IMR-90 (cell line): Measurements from ENCODE around the gene MYH11. TPM values are rescaled to one million over a fixed set of nuclear protein-coding genes. Genes with fewer than 3 reads are reported as not detected.

Experiments used
- ATAC-seq: fragments of 200-7000 bp; cut with Tn5 transposase; 2 replicates; pipeline ENCODE4 v1.9.1; 2020; ENCODE audit warnings: low read depth, mild to moderate bottlenecking, moderate library complexity
- BruUV-seq: library from RNA; stranded (reverse); fragments of 400-500 nt; replicated peaks from 2 replicates; lab custom pipeline; 2021; lab: Mats Ljungman, UMichigan
- CTCF ChIA-PET: fragments of 300-600 bp; formaldehyde crosslinking; extraction: SDS; loops from one replicate; lab custom pipeline; 2021; ENCODE audit warnings: antibody characterized with exemption; lab: Yijun Ruan, JAX
- POLR2A ChIA-PET: fragments of 300-600 bp; sonication (Branson Sonifier 250); formaldehyde crosslinking; loops from one replicate; lab custom pipeline; 2022; ENCODE audit warnings: antibody characterized with exemption; ENCODE audit not compliant: unreplicated experiment; lab: Charles Lee
- DNase-seq: peaks from one replicate; pipeline ENCODE4 v3.0.0; 2013
- H2AFZ ChIP-seq: replicated peaks from 2 replicates; pipeline ENCODE3; 2013; ENCODE audit warnings: low read length, mild to moderate bottlenecking; ENCODE audit not compliant: poor library complexity
- H2AK5ac ChIP-seq: 2 replicates; pipeline ENCODE4 v1.6.1; 2013; ENCODE audit warnings: low read depth, low read length, inconsistent platforms
- H2AK9ac ChIP-seq: replicated peaks from 2 replicates; pipeline ENCODE3; 2013; ENCODE audit warnings: mild to moderate bottlenecking, low read depth, low read length, moderate library complexity; ENCODE audit not compliant: poor library complexity
- H2BK120ac ChIP-seq: 2 replicates; pipeline ENCODE4 v1.6.1; 2013; ENCODE audit warnings: low read depth, low read length, inconsistent platforms
- H2BK15ac ChIP-seq: 3 replicates; pipeline ENCODE4 v1.6.1; 2013; ENCODE audit warnings: low read depth, low read length, inconsistent platforms
- H2BK20ac ChIP-seq: 2 replicates; pipeline ENCODE4 v1.6.1; 2013; ENCODE audit warnings: low read depth, mild to moderate bottlenecking, inconsistent platforms, low read length, moderate library complexity
- H2BK5ac ChIP-seq: 2 replicates; pipeline ENCODE4 v1.6.1; 2013; ENCODE audit warnings: mild to moderate bottlenecking, low read depth, low read length, inconsistent platforms; ENCODE audit not compliant: poor library complexity, severe bottlenecking
- H3K14ac ChIP-seq: replicated peaks from 2 replicates; pipeline ENCODE4 v1.6.1; 2013; ENCODE audit warnings: low read depth, low read length, inconsistent platforms
- H3K18ac ChIP-seq: 2 replicates; pipeline ENCODE4 v1.6.1; 2013; ENCODE audit warnings: low read depth, low read length, control low read depth
- H3K23ac ChIP-seq: 2 replicates; pipeline ENCODE4 v1.6.1; 2013; ENCODE audit warnings: low read depth, low read length, inconsistent platforms
- H3K27ac ChIP-seq: 2 replicates; pipeline ENCODE4 v1.5.1; 2013; ENCODE audit warnings: mild to moderate bottlenecking, control low read depth, low read length; ENCODE audit not compliant: insufficient read depth
- H3K27me3 ChIP-seq: 2 replicates; pipeline ENCODE4 v1.6.1; 2013; ENCODE audit warnings: low read length; ENCODE audit not compliant: control insufficient read depth, insufficient read depth
- H3K36me3 ChIP-seq: 2 replicates; pipeline ENCODE4 v1.6.1; 2013; ENCODE audit warnings: low read length, mixed read lengths; ENCODE audit not compliant: control insufficient read depth, insufficient read depth
- H3K4ac ChIP-seq: 2 replicates; pipeline ENCODE4 v1.6.1; 2013; ENCODE audit warnings: low read depth, low read length, inconsistent platforms
- H3K4me1 ChIP-seq: 2 replicates; pipeline ENCODE4 v1.6.1; 2013; ENCODE audit warnings: low read length, mixed read lengths; ENCODE audit not compliant: control insufficient read depth, insufficient read depth
- H3K4me2 ChIP-seq: 2 replicates; pipeline ENCODE4 v1.6.1; 2013; ENCODE audit warnings: low read depth, mild to moderate bottlenecking, control low read depth, low read length, moderate library complexity
- H3K4me3 ChIP-seq: 2 replicates; pipeline ENCODE4 v1.5.1; 2013; ENCODE audit warnings: low read depth, mild to moderate bottlenecking, control low read depth, low read length, moderate library complexity; ENCODE audit not compliant: insufficient read depth
- H3K56ac ChIP-seq: 2 replicates; pipeline ENCODE4 v1.6.1; 2013; ENCODE audit warnings: low read length, inconsistent platforms; ENCODE audit not compliant: insufficient read depth; ENCODE audit errors: extremely low read depth
- H3K79me1 ChIP-seq, 2 experiments: 2 replicates each; pipeline ENCODE4 v1.6.1; 2013; ENCODE audit warnings: low read length in 2 of 2, inconsistent platforms in 1 of 2, low read depth in 1 of 2
- H3K9ac ChIP-seq: 2 replicates; pipeline ENCODE4 v1.6.1; 2013; ENCODE audit warnings: low read depth, low read length, control low read depth
- H3K9me1 ChIP-seq: 2 replicates; pipeline ENCODE4 v1.6.1; 2013; ENCODE audit warnings: low read length, inconsistent platforms; ENCODE audit not compliant: insufficient read depth
- H3K9me3 ChIP-seq: 2 replicates; pipeline ENCODE4 v1.6.1; 2013; ENCODE audit warnings: low read length; ENCODE audit not compliant: control insufficient read depth, insufficient read depth
- H4K20me1 ChIP-seq: 2 replicates; pipeline ENCODE4 v1.6.1; 2013; ENCODE audit warnings: low read length, inconsistent platforms; ENCODE audit not compliant: insufficient read depth
- H4K5ac ChIP-seq: 2 replicates; pipeline ENCODE4 v1.6.1; 2013; ENCODE audit warnings: mild to moderate bottlenecking, low read depth, low read length, control low read depth
- H4K8ac ChIP-seq, 2 experiments: 2 replicates each; pipeline ENCODE4 v1.6.1; 2013; ENCODE audit warnings: low read depth in 2 of 2, low read length in 2 of 2, control low read depth in 1 of 2, inconsistent platforms in 1 of 2
- H4K91ac ChIP-seq: 2 replicates; pipeline ENCODE4 v1.6.1; 2013; ENCODE audit warnings: low read depth, low read length, inconsistent platforms; ENCODE audit not compliant: insufficient read depth
- FOS ChIP-seq: fragments of 150-350 bp; IDR thresholded peaks from 2 replicates; pipeline ENCODE4 v1.6.1; 2016; ENCODE audit warnings: low read depth, low read length
- whole genome bisulfite sequencing, 2 experiments: methylation state at CpG; one replicate each; pipeline versions ENCODE4 v1.1.5 to v1.1.7; 2013; ENCODE audit warnings: missing lambda C conversion rate in 2 of 2; ENCODE audit not compliant: insufficient read length in 1 of 2; ENCODE audit errors: extremely low coverage in 2 of 2; 5-methylcytosine and 5-hydroxymethylcytosine counted together
- dilution Hi-C: fragments of 300-500 bp; cut with HindIII; formaldehyde crosslinking; loops from one replicate; pipeline ENCODE4 v1.14.3; 2018; ENCODE audit warnings: low sequenced_read_pairs; ENCODE audit not compliant: unreplicated experiment
- in situ Hi-C: fragments of 300-500 bp; cut with MboI; formaldehyde crosslinking; loops from 3 replicates; pipeline ENCODE4 v1.14.3; 2019; ENCODE audit warnings: low sequenced_read_pairs, inconsistent platforms, mixed read lengths
- intact Hi-C: fragments of 100-400 bp; cut with micrococcal nuclease; formaldehyde crosslinking; loops from 2 replicates; pipeline ENCODE4 v1.10.0; 2022
- polyA plus RNA-seq, 3 experiments: library from polyadenylated mRNA; depleted of rRNA; stranded (reverse); fragments of >200 nt; gene quantifications; 2 replicates each; pipeline ENCODE4 v1.2.3, GENCODE V29; 2012; ENCODE audit warnings: low replicate concordance in 1 of 3
- total RNA-seq: library from RNA; depleted of rRNA; stranded (reverse); fragments of >200 nt; gene quantifications from 2 replicates; pipeline ENCODE4 v1.2.3, GENCODE V29; 2012

MYH11 gene
- total and polyA plus RNA-seq, 2 of the 4 experiments (the other 2 are of a cell fraction), result under 0.01 to 0.12 TPM

GRCh38 chr16:15660203-15660601 is 196.6 kb downstream of the MYH11 start:
- Histone ChIP-seq H4K91ac (no peak overlapping the region), H3K36me3 (peaks cover 8% of the 10 kb centered on the region), H3K79me1 (peaks cover 52 to 63% of the 10 kb centered on the region in 2 experiments), H3K23ac (no peak overlapping the region; the same call in 1 of the 2 replicates), H2AK9ac (no peak overlapping the region), H3K4me1 (no peaks in the 10 kb centered on the region), H3K4me2 (no peak overlapping the region), H4K8ac (no peak overlapping the region), H3K9me1 (peaks cover 19% of the 10 kb centered on the region), H3K14ac (no peak overlapping the region), H2BK20ac (no peak overlapping the region), H2BK5ac (no peak overlapping the region), H3K9ac (no peak overlapping the region), H3K18ac (no peak overlapping the region), H3K9me3 (no peaks in the 10 kb centered on the region), H2BK15ac (no peak overlapping the region), H3K27me3 (no peaks in the 10 kb centered on the region), H4K5ac (no peak overlapping the region), H2AFZ (no peak overlapping the region), H4K20me1 (peaks cover 46% of the 10 kb centered on the region), H3K4me3 (no peak overlapping the region), H3K4ac (no peak overlapping the region), H3K27ac (no peak overlapping the region), H2BK120ac (no peak overlapping the region), H3K56ac (no peak overlapping the region), H2AK5ac (no peak overlapping the region)
- dilution Hi-C loops, result no loop called here
- BruUV-seq, result no TSS peak
- POLR2A ChIA-PET, result no interaction called here
- ATAC-seq (no peak), DNase-seq (no peak)
- TF ChIP-seq FOS, result no peak
- CTCF ChIA-PET, result interaction anchor here (1.2 kb wide), 1 partner anchor 15 kb away, joined by 3 read pairs; no protein-coding TSS in a partner anchor
- in situ Hi-C loops, result no loop called here
- intact Hi-C loops, result no loop called here
- WGBS, 2 experiments, result no CpG with 5 or more reads among the region's 5 CpGs
